SK-N-SH (cell line): ENCODE results near the gene TMEM184A. TPM values are rescaled to one million over a fixed set of nuclear protein-coding genes. Genes with fewer than 3 reads are reported as not detected.

Experiments
- CTCF ChIA-PET: fragments of 300-600, 350-600 bp; formaldehyde crosslinking; extraction: SDS; loops from one replicate; lab custom pipeline; 2021; lab: Yijun Ruan, JAX
- POLR2A ChIA-PET: fragments of 350-600 bp; sonication (Branson Sonifier 250); formaldehyde crosslinking; extraction: SDS; loops from one replicate; lab custom pipeline; 2020; ENCODE audit warnings: antibody characterized with exemption, inconsistent platforms; lab: Yijun Ruan, JAX
- DNase-seq: peaks from one replicate; pipeline ENCODE4 v3.0.0; 2012
- H2AFZ ChIP-seq: fragments of 200-600 bp; sonication (generic); 2 replicates; pipeline ENCODE4 v1.8.1; 2016; ENCODE audit warnings: antibody characterized with exemption, mild to moderate bottlenecking, low read depth
- H3F3A ChIP-seq: fragments of 200-600 bp; sonication (generic); replicated peaks from 2 replicates; pipeline ENCODE3; 2016; ENCODE audit warnings: antibody characterized with exemption, mild to moderate bottlenecking; ENCODE audit not compliant: insufficient read depth
- H3K27ac ChIP-seq, 2 experiments: fragments of 200-500 bp in 1 of 2; fragments of 200-600 bp in 1 of 2; sonication (Bioruptor generic) in 1 of 2; sonication (generic), shearing (Covaris generic) in 1 of 2; 2 replicates each; pipeline versions ENCODE4 v1.5.1 to v1.6.1; 2014 to 2016; ENCODE audit warnings: low read depth in 2 of 2, inconsistent platforms in 1 of 2, low read length in 1 of 2, mild to moderate bottlenecking in 1 of 2, mixed read lengths in 1 of 2
- H3K27me3 ChIP-seq: fragments of 200-600 bp; sonication (generic), shearing (Covaris generic); 2 replicates; pipeline ENCODE4 v1.6.1; 2016; ENCODE audit warnings: mixed run types; ENCODE audit not compliant: insufficient read depth
- H3K36me3 ChIP-seq, 2 experiments: fragments of 200-500 bp in 1 of 2; fragments of 200-600 bp in 1 of 2; sonication (Bioruptor generic) in 1 of 2; sonication (generic) in 1 of 2; replicated peaks in 1 of 2; 2 replicates each; pipeline versions ENCODE3 to v1.5.1; 2014 to 2016; ENCODE audit warnings: low read length in 1 of 2, mild to moderate bottlenecking in 1 of 2; ENCODE audit not compliant: insufficient read depth in 2 of 2, control insufficient read depth in 1 of 2
- H3K4me1 ChIP-seq, 2 experiments: fragments of 200-500 bp in 1 of 2; fragments of 200-600 bp in 1 of 2; sonication (Bioruptor generic) in 1 of 2; sonication (generic), shearing (Covaris generic) in 1 of 2; 2 replicates each; pipeline versions ENCODE4 v1.5.1 to v1.6.1; 2014 to 2016; ENCODE audit warnings: low read depth in 1 of 2, low read length in 1 of 2, mixed run types in 1 of 2; ENCODE audit not compliant: insufficient read depth in 2 of 2, control insufficient read depth in 1 of 2
- H3K4me2 ChIP-seq: fragments of 200-600 bp; sonication (generic), shearing (Covaris generic); 2 replicates; pipeline ENCODE4 v1.6.1; 2017; ENCODE audit warnings: mixed run types
- H3K4me3 ChIP-seq, 2 experiments: fragments of 200-500 bp in 1 of 2; fragments of 200-600 bp in 1 of 2; sonication (Bioruptor generic) in 1 of 2; sonication (generic), shearing (Covaris generic) in 1 of 2; 2 replicates each; pipeline versions ENCODE4 v1.5.1 to v1.8.1; 2014 to 2016; ENCODE audit warnings: low read depth in 2 of 2, inconsistent platforms in 1 of 2, low read length in 1 of 2, mild to moderate bottlenecking in 1 of 2, mixed read lengths in 1 of 2, moderate library complexity in 1 of 2
- H3K79me2 ChIP-seq: fragments of 200-600 bp; sonication (generic); 2 replicates; pipeline ENCODE4 v1.8.1; 2017; ENCODE audit warnings: mild to moderate bottlenecking; ENCODE audit not compliant: insufficient read depth
- H3K9ac ChIP-seq: fragments of 200-600 bp; sonication (generic); 2 replicates; pipeline ENCODE4 v1.6.1; 2017; ENCODE audit warnings: mixed run types
- H3K9me2 ChIP-seq: fragments of 200-600 bp; sonication (generic); 2 replicates; pipeline ENCODE4 v1.6.1; 2017; ENCODE audit warnings: mixed run types
- H3K9me3 ChIP-seq: fragments of 200-600 bp; sonication (generic); 2 replicates; pipeline ENCODE4 v1.6.1; 2017; ENCODE audit warnings: mixed run types, mild to moderate bottlenecking, moderate library complexity
- H4K20me1 ChIP-seq: fragments of 200-600 bp; sonication (generic); 2 replicates; pipeline ENCODE4 v1.6.1; 2017; ENCODE audit warnings: mild to moderate bottlenecking, mixed run types; ENCODE audit not compliant: insufficient read depth
- CTCF ChIP-seq: fragments of 200-600 bp; sonication (generic); IDR thresholded peaks from 2 replicates; pipeline ENCODE4 v1.6.1; 2017; ENCODE audit warnings: antibody characterized with exemption, mild to moderate bottlenecking, moderate library complexity
- ELF1 ChIP-seq: IDR thresholded peaks from 2 replicates; pipeline ENCODE4 v1.4.0; 2012
- EP300 ChIP-seq, 2 experiments: IDR thresholded peaks; 2 replicates each; pipeline versions ENCODE4 v1.4.0 to v1.6.1; 2012; ENCODE audit warnings: borderline replicate concordance in 1 of 2, low read depth in 1 of 2, low read length in 1 of 2
- EZH2phosphoT487 ChIP-seq: fragments of 200-600 bp; sonication (generic); IDR thresholded peaks from 2 replicates; pipeline ENCODE4 v1.6.1; 2017; ENCODE audit warnings: low read depth, mixed run types, mild to moderate bottlenecking, antibody characterized with exemption, moderate library complexity, borderline replicate concordance
- FOXJ3 ChIP-seq: sonication (generic); formaldehyde crosslinking; IDR thresholded peaks from 2 replicates; pipeline ENCODE4 v1.5.1; 2020; ENCODE audit warnings: mild to moderate bottlenecking, missing genetic modification reagents
- FOXM1 ChIP-seq: IDR thresholded peaks from 2 replicates; pipeline ENCODE4 v1.4.0; 2012; ENCODE audit warnings: low read depth, mild to moderate bottlenecking
- IRF3 ChIP-seq: fragments of 150-350 bp; IDR thresholded peaks from 2 replicates; pipeline ENCODE4 v1.6.1; 2016; ENCODE audit warnings: mild to moderate bottlenecking, low read depth, low read length
- JUND ChIP-seq: IDR thresholded peaks from 2 replicates; pipeline ENCODE4 v1.4.0; 2012
- MAX ChIP-seq: IDR thresholded peaks from 2 replicates; pipeline ENCODE4 v1.4.0; 2012; ENCODE audit warnings: low read depth
- NRF1 ChIP-seq: IDR thresholded peaks from 2 replicates; pipeline ENCODE4 v1.6.1; 2012; ENCODE audit warnings: low read depth, mild to moderate bottlenecking, low read length
- POLR2AphosphoS5 ChIP-seq: IDR thresholded peaks from 2 replicates; pipeline ENCODE4 v1.6.1; 2012; ENCODE audit warnings: low read depth, low read length
- RAD21 ChIP-seq: IDR thresholded peaks from 2 replicates; pipeline ENCODE4 v1.6.1; 2012; ENCODE audit warnings: mild to moderate bottlenecking, low read length
- RCOR1 ChIP-seq: fragments of 150-350 bp; IDR thresholded peaks from 2 replicates; pipeline ENCODE4 v1.6.1; 2017; ENCODE audit warnings: antibody characterized with exemption, low read length
- RFX5 ChIP-seq: IDR thresholded peaks from 2 replicates; pipeline ENCODE4 v1.6.1; 2012; ENCODE audit warnings: mild to moderate bottlenecking, improper control_type of control experiment, low read length
- RXRA ChIP-seq: IDR thresholded peaks from 2 replicates; pipeline ENCODE4 v1.4.0; 2012; ENCODE audit warnings: low read depth, mild to moderate bottlenecking, borderline replicate concordance
- SIN3A ChIP-seq: IDR thresholded peaks from 2 replicates; pipeline ENCODE4 v1.6.1; 2012; ENCODE audit warnings: low read depth, mild to moderate bottlenecking, low read length, moderate library complexity, borderline replicate concordance
- TEAD4 ChIP-seq: IDR thresholded peaks from 2 replicates; pipeline ENCODE4 v1.4.0; 2012; ENCODE audit warnings: mild to moderate bottlenecking, borderline replicate concordance; ENCODE audit not compliant: insufficient read depth
- USF1 ChIP-seq: IDR thresholded peaks from 2 replicates; pipeline ENCODE4 v1.4.0; 2012; ENCODE audit warnings: low read depth, borderline replicate concordance
- YY1 ChIP-seq: IDR thresholded peaks from 2 replicates; pipeline ENCODE4 v1.4.0; 2012; ENCODE audit warnings: low read depth, mild to moderate bottlenecking
- WGBS: methylation state at CpG from one replicate; pipeline ENCODE4 v1.1.6; 2017; ENCODE audit warnings: low lambda C conversion rate; 5-methylcytosine and 5-hydroxymethylcytosine counted together
- polyA plus RNA-seq, 3 experiments: library from polyadenylated mRNA; depleted of rRNA; stranded (reverse); fragments of >200 nt; gene quantifications; 2 replicates each; pipeline ENCODE4 v1.2.3, GENCODE V29; 2012

Gene TMEM184A
- polyA plus RNA-seq, 1 of the 3 experiments (the other 2 are of a cell fraction) = 1.5 TPM

GRCh38 chr7:1523208-1523607 lies 32.8 kb downstream of the TMEM184A start:
- WGBS = 84% methylated on average over 5 of the region's 13 CpGs

More at GRCh38 chr7:1523208-1523607, 32.8 kb downstream of the TMEM184A start:
- Histone ChIP-seq H3K27me3 (no peaks in the 10 kb centered on the region), H2AFZ (no peak overlapping the region), H4K20me1 (no peaks in the 10 kb centered on the region), H3K4me3 (no peak overlapping the region), H3K27ac (no peak overlapping the region), H3F3A (peaks cover 6% of the 10 kb centered on the region), H3K36me3 (no peaks in the 10 kb centered on the region), H3K79me2 (no peaks in the 10 kb centered on the region), H3K9me3 (no peaks in the 10 kb centered on the region), H3K9me2 (no peaks in the 10 kb centered on the region), H3K9ac (no peak overlapping the region), H3K4me2 (no peak overlapping the region), H3K4me1 (peaks cover 3 to 7% of the 10 kb centered on the region in 2 experiments; a peak in 2 of 4 replicates)
- CTCF ChIA-PET = interaction anchor here (1.0 to 1.2 kb wide), 3 partner anchors 18 to 686 kb away, joined by 3 read pairs; no protein-coding TSS in a partner anchor
- TF ChIP-seq TEAD4 = no peak
- TF ChIP-seq CTCF = no peak
- TF ChIP-seq MAX = no peak
- no peak for TF ChIP-seq USF1
- no peak for TF ChIP-seq EZH2phosphoT487
- TF ChIP-seq JUND = no peak
- TF ChIP-seq FOXJ3 (CRISPR knock-in tag) = no peak
- TF ChIP-seq RCOR1 = no peak
- no peak for TF ChIP-seq YY1
- no peak for TF ChIP-seq POLR2AphosphoS5
- no peak for TF ChIP-seq IRF3
- no peak for TF ChIP-seq RAD21
- no peak for TF ChIP-seq NRF1
- no peak for TF ChIP-seq FOXM1
- TF ChIP-seq EP300 (IDR thresholded peaks at IDR 0.05; ENCODE audit: borderline replicate concordance in 1 of 2, low read depth in 1 of 2, low read length in 1 of 2) = no peak
- TF ChIP-seq ELF1 = no peak
- TF ChIP-seq SIN3A = no peak
- no peak for TF ChIP-seq RXRA
- TF ChIP-seq RFX5 = no peak
- POLR2A ChIA-PET = no interaction called here
- DNase-seq = no peak
